Chondrocyte (in vitro differentiated cells): Measurements from ENCODE around the gene CCDC51. TPM values are rescaled to one million over a fixed set of nuclear protein-coding genes. Genes with fewer than 3 reads are reported as not detected.

Source experiments
- DNase-seq: peaks from one replicate; pipeline ENCODE4 v3.0.0; 2021; ENCODE audit warnings: mixed read lengths, low spot score
- H3K27ac Mint-ChIP-seq: one replicate; pipeline ENCODE4 v1.8.0; 2021; ENCODE audit warnings: mild to moderate bottlenecking, moderate library complexity, mixed read lengths; ENCODE audit not compliant: unreplicated experiment
- H3K27me3 Mint-ChIP-seq: 2 replicates; pipeline ENCODE4 v1.8.0; 2021; ENCODE audit warnings: low read depth, mixed read lengths
- H3K36me3 Mint-ChIP-seq: 2 replicates; pipeline ENCODE4 v1.8.0; 2021; ENCODE audit warnings: low read depth, mixed read lengths
- H3K4me1 Mint-ChIP-seq: 2 replicates; pipeline ENCODE4 v1.8.0; 2021; ENCODE audit warnings: low read depth, mild to moderate bottlenecking, mixed read lengths
- H3K4me3 Mint-ChIP-seq: one replicate; pipeline ENCODE4 v1.8.0; 2021; ENCODE audit warnings: mild to moderate bottlenecking, moderate library complexity, mixed read lengths; ENCODE audit not compliant: unreplicated experiment
- H3K9me3 Mint-ChIP-seq: 2 replicates; pipeline ENCODE4 v1.8.0; 2021; ENCODE audit warnings: low read depth, mixed read lengths
- CTCF ChIP-seq: fragments of 200-600 bp; sonication (generic); IDR thresholded peaks from 2 replicates; pipeline ENCODE4 v1.5.0; 2021; ENCODE audit warnings: antibody characterized with exemption, mild to moderate bottlenecking, moderate library complexity
- total RNA-seq: library from RNA; stranded (reverse); gene quantifications from 3 replicates; pipeline ENCODE4 v1.2.1, GENCODE V29; 2021

The CCDC51 gene
- total RNA-seq, 1 donor from 2014 or later, result 25.8 TPM

- H3K27me3 Mint-ChIP-seq, result peaks cover under 1% of the 10 kb centered on the region
- H3K9me3 Mint-ChIP-seq, result no peaks in the 10 kb centered on the region
- no peak for DNase-seq
- H3K27ac Mint-ChIP-seq, result peak overlapping the region; percentile 84
- TF ChIP-seq CTCF, result peak; percentile 95
- H3K4me3 Mint-ChIP-seq, result no peak overlapping the region
- peaks cover 15% of the 10 kb centered on the region for H3K36me3 Mint-ChIP-seq
- H3K4me1 Mint-ChIP-seq, result peaks cover 27% of the 10 kb centered on the region
Measured at GRCh38 chr3:48400824-48401433, 39.0 kb downstream of the CCDC51 start.

GRCh38 chr3:48399387-48400172, 40.3 kb downstream of the CCDC51 start:
- no peak for DNase-seq
- TF ChIP-seq CTCF, result no peak
- Mint-ChIP-seq H3K36me3 (peaks cover 11% of the 10 kb centered on the region), H3K9me3 (no peaks in the 10 kb centered on the region), H3K4me1 (peaks cover 27% of the 10 kb centered on the region), H3K4me3 (no peak overlapping the region), H3K27ac (no peak overlapping the region), H3K27me3 (peaks cover 3% of the 10 kb centered on the region)

- Mint-ChIP-seq H3K9me3 (no peaks in the 10 kb centered on the region), H3K4me3 (no peak overlapping the region), H3K4me1 (peaks cover 27% of the 10 kb centered on the region), H3K36me3 (peaks cover 7% of the 10 kb centered on the region), H3K27me3 (peaks cover 3% of the 10 kb centered on the region), H3K27ac (no peak overlapping the region)
- DNase-seq, result no peak
- TF ChIP-seq CTCF, result no peak
Measured at GRCh38 chr3:48398701-48399386, 41.1 kb downstream of the CCDC51 start.

- peaks cover 5% of the 10 kb centered on the region for H3K36me3 Mint-ChIP-seq
- H3K27ac Mint-ChIP-seq, result peak overlapping the region; percentile 19
- H3K27me3 Mint-ChIP-seq, result peaks cover 3% of the 10 kb centered on the region
- no peaks in the 10 kb centered on the region for H3K9me3 Mint-ChIP-seq
- H3K4me1 Mint-ChIP-seq, result peaks cover 24% of the 10 kb centered on the region
- DNase-seq, result no peak
- TF ChIP-seq CTCF, result no peak
- no peak overlapping the region for H3K4me3 Mint-ChIP-seq
Measured at GRCh38 chr3:48397767-48398681, 41.9 kb downstream of the CCDC51 start.
